IMR-90 (cell line): Measurements from ENCODE around the gene PPM1F. TPM values are rescaled to one million over a fixed set of nuclear protein-coding genes. Genes with fewer than 3 reads are reported as not detected.

Experiments
- ATAC-seq: fragments of 200-7000 bp; cut with Tn5 transposase; 2 replicates; pipeline ENCODE4 v1.9.1; 2020; ENCODE audit warnings: low read depth, mild to moderate bottlenecking, moderate library complexity
- BruUV-seq: library from RNA; stranded (reverse); fragments of 400-500 nt; replicated peaks from 2 replicates; lab custom pipeline; 2021; lab: Mats Ljungman, UMichigan
- CTCF ChIA-PET: fragments of 300-600 bp; formaldehyde crosslinking; extraction: SDS; loops from one replicate; lab custom pipeline; 2021; ENCODE audit warnings: antibody characterized with exemption; lab: Yijun Ruan, JAX
- POLR2A ChIA-PET: fragments of 300-600 bp; sonication (Branson Sonifier 250); formaldehyde crosslinking; loops from one replicate; lab custom pipeline; 2022; ENCODE audit warnings: antibody characterized with exemption; ENCODE audit not compliant: unreplicated experiment; lab: Charles Lee
- DNase-seq: peaks from one replicate; pipeline ENCODE4 v3.0.0; 2013
- H2AFZ ChIP-seq: replicated peaks from 2 replicates; pipeline ENCODE3; 2013; ENCODE audit warnings: low read length, mild to moderate bottlenecking; ENCODE audit not compliant: poor library complexity
- H2AK5ac ChIP-seq: 2 replicates; pipeline ENCODE4 v1.6.1; 2013; ENCODE audit warnings: low read depth, low read length, inconsistent platforms
- H2AK9ac ChIP-seq: replicated peaks from 2 replicates; pipeline ENCODE3; 2013; ENCODE audit warnings: mild to moderate bottlenecking, low read depth, low read length, moderate library complexity; ENCODE audit not compliant: poor library complexity
- H2BK120ac ChIP-seq: 2 replicates; pipeline ENCODE4 v1.6.1; 2013; ENCODE audit warnings: low read depth, low read length, inconsistent platforms
- H2BK15ac ChIP-seq: 3 replicates; pipeline ENCODE4 v1.6.1; 2013; ENCODE audit warnings: low read depth, low read length, inconsistent platforms
- H2BK20ac ChIP-seq: 2 replicates; pipeline ENCODE4 v1.6.1; 2013; ENCODE audit warnings: low read depth, mild to moderate bottlenecking, inconsistent platforms, low read length, moderate library complexity
- H2BK5ac ChIP-seq: 2 replicates; pipeline ENCODE4 v1.6.1; 2013; ENCODE audit warnings: mild to moderate bottlenecking, low read depth, low read length, inconsistent platforms; ENCODE audit not compliant: poor library complexity, severe bottlenecking
- H3K14ac ChIP-seq: replicated peaks from 2 replicates; pipeline ENCODE4 v1.6.1; 2013; ENCODE audit warnings: low read depth, low read length, inconsistent platforms
- H3K18ac ChIP-seq: 2 replicates; pipeline ENCODE4 v1.6.1; 2013; ENCODE audit warnings: low read depth, low read length, control low read depth
- H3K23ac ChIP-seq: 2 replicates; pipeline ENCODE4 v1.6.1; 2013; ENCODE audit warnings: low read depth, low read length, inconsistent platforms
- H3K27ac ChIP-seq: 2 replicates; pipeline ENCODE4 v1.5.1; 2013; ENCODE audit warnings: mild to moderate bottlenecking, control low read depth, low read length; ENCODE audit not compliant: insufficient read depth
- H3K27me3 ChIP-seq: 2 replicates; pipeline ENCODE4 v1.6.1; 2013; ENCODE audit warnings: low read length; ENCODE audit not compliant: control insufficient read depth, insufficient read depth
- H3K36me3 ChIP-seq: 2 replicates; pipeline ENCODE4 v1.6.1; 2013; ENCODE audit warnings: low read length, mixed read lengths; ENCODE audit not compliant: control insufficient read depth, insufficient read depth
- H3K4ac ChIP-seq: 2 replicates; pipeline ENCODE4 v1.6.1; 2013; ENCODE audit warnings: low read depth, low read length, inconsistent platforms
- H3K4me1 ChIP-seq: 2 replicates; pipeline ENCODE4 v1.6.1; 2013; ENCODE audit warnings: low read length, mixed read lengths; ENCODE audit not compliant: control insufficient read depth, insufficient read depth
- H3K4me2 ChIP-seq: 2 replicates; pipeline ENCODE4 v1.6.1; 2013; ENCODE audit warnings: low read depth, mild to moderate bottlenecking, control low read depth, low read length, moderate library complexity
- H3K4me3 ChIP-seq: 2 replicates; pipeline ENCODE4 v1.5.1; 2013; ENCODE audit warnings: low read depth, mild to moderate bottlenecking, control low read depth, low read length, moderate library complexity; ENCODE audit not compliant: insufficient read depth
- H3K56ac ChIP-seq: 2 replicates; pipeline ENCODE4 v1.6.1; 2013; ENCODE audit warnings: low read length, inconsistent platforms; ENCODE audit not compliant: insufficient read depth; ENCODE audit errors: extremely low read depth
- H3K79me1 ChIP-seq, 2 experiments: 2 replicates each; pipeline ENCODE4 v1.6.1; 2013; ENCODE audit warnings: low read length in 2 of 2, inconsistent platforms in 1 of 2, low read depth in 1 of 2
- H3K9ac ChIP-seq: 2 replicates; pipeline ENCODE4 v1.6.1; 2013; ENCODE audit warnings: low read depth, low read length, control low read depth
- H3K9me1 ChIP-seq: 2 replicates; pipeline ENCODE4 v1.6.1; 2013; ENCODE audit warnings: low read length, inconsistent platforms; ENCODE audit not compliant: insufficient read depth
- H3K9me3 ChIP-seq: 2 replicates; pipeline ENCODE4 v1.6.1; 2013; ENCODE audit warnings: low read length; ENCODE audit not compliant: control insufficient read depth, insufficient read depth
- H4K20me1 ChIP-seq: 2 replicates; pipeline ENCODE4 v1.6.1; 2013; ENCODE audit warnings: low read length, inconsistent platforms; ENCODE audit not compliant: insufficient read depth
- H4K5ac ChIP-seq: 2 replicates; pipeline ENCODE4 v1.6.1; 2013; ENCODE audit warnings: mild to moderate bottlenecking, low read depth, low read length, control low read depth
- H4K8ac ChIP-seq, 2 experiments: 2 replicates each; pipeline ENCODE4 v1.6.1; 2013; ENCODE audit warnings: low read depth in 2 of 2, low read length in 2 of 2, control low read depth in 1 of 2, inconsistent platforms in 1 of 2
- H4K91ac ChIP-seq: 2 replicates; pipeline ENCODE4 v1.6.1; 2013; ENCODE audit warnings: low read depth, low read length, inconsistent platforms; ENCODE audit not compliant: insufficient read depth
- CEBPB ChIP-seq: IDR thresholded peaks from 2 replicates; pipeline ENCODE4 v1.6.1; 2012; ENCODE audit warnings: low read depth, low read length, improper control_type of control experiment
- CHD1 ChIP-seq: IDR thresholded peaks from 2 replicates; pipeline ENCODE4 v1.6.1; 2012; ENCODE audit warnings: low read depth, low read length, improper control_type of control experiment
- CTCF ChIP-seq: conservative IDR thresholded peaks from 2 replicates; pipeline ENCODE4 v1.5.1; 2012; ENCODE audit warnings: mild to moderate bottlenecking, low read depth, low read length, improper control_type of control experiment
- MAZ ChIP-seq: IDR thresholded peaks from 2 replicates; pipeline ENCODE4 v1.6.1; 2012; ENCODE audit warnings: low read depth, mild to moderate bottlenecking, low read length, improper control_type of control experiment, moderate library complexity, borderline replicate concordance
- MXI1 ChIP-seq: IDR thresholded peaks from 2 replicates; pipeline ENCODE4 v1.6.1; 2012; ENCODE audit warnings: low read depth, mild to moderate bottlenecking, low read length, moderate library complexity, borderline replicate concordance
- RFX5 ChIP-seq: IDR thresholded peaks from 2 replicates; pipeline ENCODE4 v1.8.0; 2012; ENCODE audit warnings: low read depth, mild to moderate bottlenecking, low read length, moderate library complexity
- WGBS, 2 experiments: methylation state at CpG; one replicate each; pipeline versions ENCODE4 v1.1.5 to v1.1.7; 2013; ENCODE audit warnings: missing lambda C conversion rate in 2 of 2; ENCODE audit not compliant: insufficient read length in 1 of 2; ENCODE audit errors: extremely low coverage in 2 of 2; 5-methylcytosine and 5-hydroxymethylcytosine counted together
- dilution Hi-C: fragments of 300-500 bp; cut with HindIII; formaldehyde crosslinking; loops from one replicate; pipeline ENCODE4 v1.14.3; 2018; ENCODE audit warnings: low sequenced_read_pairs; ENCODE audit not compliant: unreplicated experiment
- in situ Hi-C: fragments of 300-500 bp; cut with MboI; formaldehyde crosslinking; loops from 3 replicates; pipeline ENCODE4 v1.14.3; 2019; ENCODE audit warnings: low sequenced_read_pairs, inconsistent platforms, mixed read lengths
- intact Hi-C: fragments of 100-400 bp; cut with micrococcal nuclease; formaldehyde crosslinking; loops from 2 replicates; pipeline ENCODE4 v1.10.0; 2022
- polyA plus RNA-seq, 3 experiments: library from polyadenylated mRNA; depleted of rRNA; stranded (reverse); fragments of >200 nt; gene quantifications; 2 replicates each; pipeline ENCODE4 v1.2.3, GENCODE V29; 2012; ENCODE audit warnings: low replicate concordance in 1 of 3
- total RNA-seq: library from RNA; depleted of rRNA; stranded (reverse); fragments of >200 nt; gene quantifications from 2 replicates; pipeline ENCODE4 v1.2.3, GENCODE V29; 2012

PPM1F gene
- total and polyA plus RNA-seq, 2 of the 4 experiments (the other 2 are of a cell fraction): 20.8 to 30.3 TPM

DNA sequence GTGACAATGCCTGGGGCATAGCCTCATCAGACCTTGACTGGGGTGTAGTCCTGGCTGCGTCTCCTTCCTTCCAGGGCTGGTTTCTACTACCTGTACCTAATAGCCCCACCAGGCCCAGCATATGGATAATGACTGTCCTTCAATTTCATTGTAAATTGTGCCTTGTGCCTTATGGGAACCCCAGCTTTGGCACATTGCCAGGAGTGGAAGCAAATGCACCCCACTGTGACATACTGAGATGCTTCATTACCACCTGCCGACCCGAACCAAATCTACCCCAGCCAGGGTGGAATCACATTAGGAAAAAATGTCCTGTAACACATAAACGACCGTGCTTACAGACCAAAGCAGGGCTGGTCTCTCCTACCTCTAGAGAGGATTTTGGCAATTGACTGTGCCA, 22.6 kb upstream of the PPM1F start:
- Histone ChIP-seq H3K4me2 (no peak overlapping the region), H3K14ac (no peak overlapping the region), H2AFZ (no peak overlapping the region), H3K36me3 (peaks cover 55% of the 10 kb centered on the region), H3K9me1 (peaks cover 6% of the 10 kb centered on the region), H4K8ac (no peak overlapping the region), H2BK15ac (no peak overlapping the region), H3K56ac (no peak overlapping the region), H3K4me1 (no peaks in the 10 kb centered on the region), H3K79me1 (peaks cover 35 to 66% of the 10 kb centered on the region in 2 experiments), H2AK9ac (no peak overlapping the region), H4K20me1 (peaks cover 38% of the 10 kb centered on the region), H2BK5ac (no peak overlapping the region), H3K4ac (no peak overlapping the region), H3K27me3 (no peaks in the 10 kb centered on the region), H3K9me3 (no peaks in the 10 kb centered on the region), H3K23ac (no peak overlapping the region), H3K27ac (no peak overlapping the region), H4K5ac (no peak overlapping the region), H2AK5ac (no peak overlapping the region), H3K9ac (no peak overlapping the region), H4K91ac (no peak overlapping the region), H2BK20ac (no peak overlapping the region), H3K4me3 (no peak overlapping the region), H3K18ac (no peak overlapping the region), H2BK120ac (no peak overlapping the region)
- ChIA-PET CTCF (no interaction called here), POLR2A (no interaction called here)
- no CpG with 5 or more reads among the region's 5 CpGs for WGBS, 2 experiments
- in situ Hi-C loops: no loop called here
- dilution Hi-C loops: no loop called here
- TF ChIP-seq CHD1: no peak
- TF ChIP-seq RFX5: no peak
- TF ChIP-seq CEBPB: no peak
- TF ChIP-seq CTCF: no peak
- TF ChIP-seq MXI1: no peak
- no peak for TF ChIP-seq MAZ
- DNase-seq: no peak
- no TSS peak for BruUV-seq
- no peak for ATAC-seq
- intact Hi-C loops: no loop called here
